VCaP (cell line): ENCODE data around the gene ARFGAP1.

Experiments used
- H3K27ac ChIP-seq: fragments of 450-650 bp; 2 replicates; pipeline ENCODE4 v1.5.1; 2017
- TF ChIP-seq, protein P1 (sequence below): fragments of 450-650 bp; conservative IDR thresholded peaks from 2 replicates; pipeline ENCODE4 v1.5.1; 2017; ENCODE audit warnings: mild to moderate bottlenecking, moderate library complexity

The ARFGAP1 gene

DNA sequence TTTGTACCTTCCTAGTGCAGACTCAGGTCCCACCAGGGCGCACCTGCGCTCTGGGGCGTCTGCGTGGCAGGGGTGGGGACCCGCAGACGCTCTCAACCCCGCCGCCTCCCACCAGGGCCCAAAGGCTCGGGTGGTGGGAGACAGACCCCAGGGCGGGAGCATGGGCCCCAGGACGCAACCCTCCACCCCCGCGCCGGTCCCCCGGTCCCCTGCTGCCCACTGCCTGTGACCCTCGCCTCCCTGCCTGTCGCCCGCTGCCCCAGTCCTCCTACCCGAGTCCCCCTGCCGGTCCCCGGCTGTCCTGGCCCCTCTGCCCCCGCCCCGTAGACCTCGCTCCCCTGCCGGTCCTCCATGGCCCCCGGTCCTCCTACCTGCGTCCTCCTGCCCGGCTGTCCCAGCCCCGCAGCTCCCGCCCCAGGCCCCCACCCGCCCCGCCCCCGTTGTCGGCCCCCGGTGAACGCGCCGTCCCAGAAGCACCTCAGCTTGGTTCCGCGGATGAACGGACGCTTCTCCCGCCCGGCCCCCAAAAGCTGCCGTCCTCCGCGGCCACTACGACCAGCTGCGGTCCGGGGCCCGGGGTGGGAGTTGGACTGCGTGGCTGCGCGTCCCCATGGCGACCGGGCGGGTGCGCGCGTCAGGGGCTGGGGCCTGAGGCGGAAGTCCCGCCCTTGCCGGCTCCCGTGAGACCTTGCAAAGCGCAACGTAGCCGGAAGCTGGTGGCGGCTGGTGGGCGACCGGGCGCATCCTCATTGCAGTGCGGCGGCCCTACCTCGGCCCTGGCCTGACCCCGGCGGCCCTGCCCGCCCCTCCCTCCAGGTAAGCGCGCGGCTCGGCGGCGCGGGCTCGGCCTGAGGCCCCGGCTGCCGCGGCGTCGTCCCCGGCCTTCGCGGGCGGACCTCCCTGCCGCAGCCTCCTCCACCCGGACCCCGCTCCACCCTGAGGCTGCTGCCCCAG, at the start of gene ARFGAP1:
ARFGAP1 (plus strand) TSS at position 709 of the 954 bp plus-strand sequence. CDS start 2,768 bp downstream, outside the sequence.
- peak within 1 kb of the TSS; percentile 83 for H3K27ac ChIP-seq
- TF ChIP-seq, protein P1, sequence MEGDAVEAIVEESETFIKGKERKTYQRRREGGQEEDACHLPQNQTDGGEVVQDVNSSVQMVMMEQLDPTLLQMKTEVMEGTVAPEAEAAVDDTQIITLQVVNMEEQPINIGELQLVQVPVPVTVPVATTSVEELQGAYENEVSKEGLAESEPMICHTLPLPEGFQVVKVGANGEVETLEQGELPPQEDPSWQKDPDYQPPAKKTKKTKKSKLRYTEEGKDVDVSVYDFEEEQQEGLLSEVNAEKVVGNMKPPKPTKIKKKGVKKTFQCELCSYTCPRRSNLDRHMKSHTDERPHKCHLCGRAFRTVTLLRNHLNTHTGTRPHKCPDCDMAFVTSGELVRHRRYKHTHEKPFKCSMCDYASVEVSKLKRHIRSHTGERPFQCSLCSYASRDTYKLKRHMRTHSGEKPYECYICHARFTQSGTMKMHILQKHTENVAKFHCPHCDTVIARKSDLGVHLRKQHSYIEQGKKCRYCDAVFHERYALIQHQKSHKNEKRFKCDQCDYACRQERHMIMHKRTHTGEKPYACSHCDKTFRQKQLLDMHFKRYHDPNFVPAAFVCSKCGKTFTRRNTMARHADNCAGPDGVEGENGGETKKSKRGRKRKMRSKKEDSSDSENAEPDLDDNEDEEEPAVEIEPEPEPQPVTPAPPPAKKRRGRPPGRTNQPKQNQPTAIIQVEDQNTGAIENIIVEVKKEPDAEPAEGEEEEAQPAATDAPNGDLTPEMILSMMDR, result no peak

DNA sequence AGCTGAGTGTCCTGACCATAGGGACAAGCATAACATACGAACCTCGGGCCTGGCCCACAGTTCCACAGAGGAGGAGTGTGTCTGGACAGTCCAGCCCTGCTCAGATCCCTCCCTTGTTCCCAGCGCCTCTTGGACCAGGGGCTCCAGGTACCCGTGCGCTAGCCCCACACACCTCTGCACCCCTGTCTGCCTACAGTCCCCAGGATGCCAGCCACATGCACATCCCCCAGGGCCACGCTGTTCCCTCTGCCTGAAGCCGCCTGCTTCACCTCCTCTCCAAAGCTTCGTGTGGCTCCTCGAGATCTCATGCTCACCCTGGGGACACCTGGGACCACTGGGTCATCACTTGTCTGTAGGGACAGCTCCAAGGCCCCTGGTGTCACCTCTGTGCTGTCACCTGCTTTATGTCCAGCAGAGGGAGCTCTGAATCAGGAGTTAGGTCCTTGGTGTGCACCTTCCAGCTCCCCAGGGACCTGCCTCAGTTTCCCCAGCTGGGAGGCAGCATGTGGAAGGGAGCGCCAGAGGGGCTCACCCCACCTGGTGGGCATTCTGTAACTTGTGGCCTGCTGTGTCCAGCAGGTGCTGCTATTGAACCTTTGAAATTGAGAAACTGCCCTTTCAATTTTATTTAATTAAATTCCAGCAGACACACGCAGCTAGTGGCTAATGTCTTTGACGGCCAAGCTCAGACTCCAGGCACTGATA, 49.3 kb upstream of the ARFGAP1 start:
- no peak overlapping the region for H3K27ac ChIP-seq
- TF ChIP-seq, protein P1, result peak; percentile 92

DNA sequence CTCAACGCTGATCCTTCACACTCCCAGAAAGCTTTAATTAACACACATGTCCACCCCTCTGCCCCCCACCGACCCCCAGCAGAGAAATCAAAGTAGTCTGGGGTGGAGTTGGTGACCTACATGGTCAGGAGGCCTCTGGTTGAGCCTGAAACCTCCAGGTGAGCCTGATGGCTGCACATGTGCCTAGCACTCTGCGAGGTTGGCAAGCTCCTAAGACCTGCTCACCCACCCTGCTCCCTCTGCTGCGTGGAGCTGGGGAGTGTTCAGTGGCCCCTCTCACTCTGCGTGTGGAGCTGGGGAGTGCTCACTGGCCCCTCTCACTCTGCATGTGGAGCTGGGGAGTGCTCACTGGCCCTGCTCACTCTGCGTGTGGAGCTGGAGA, 48.8 kb upstream of the ARFGAP1 start:
- H3K27ac ChIP-seq, result peak overlapping the region; percentile 71; the same call in 1 of the 2 replicates
- TF ChIP-seq, protein P1, result no peak

DNA sequence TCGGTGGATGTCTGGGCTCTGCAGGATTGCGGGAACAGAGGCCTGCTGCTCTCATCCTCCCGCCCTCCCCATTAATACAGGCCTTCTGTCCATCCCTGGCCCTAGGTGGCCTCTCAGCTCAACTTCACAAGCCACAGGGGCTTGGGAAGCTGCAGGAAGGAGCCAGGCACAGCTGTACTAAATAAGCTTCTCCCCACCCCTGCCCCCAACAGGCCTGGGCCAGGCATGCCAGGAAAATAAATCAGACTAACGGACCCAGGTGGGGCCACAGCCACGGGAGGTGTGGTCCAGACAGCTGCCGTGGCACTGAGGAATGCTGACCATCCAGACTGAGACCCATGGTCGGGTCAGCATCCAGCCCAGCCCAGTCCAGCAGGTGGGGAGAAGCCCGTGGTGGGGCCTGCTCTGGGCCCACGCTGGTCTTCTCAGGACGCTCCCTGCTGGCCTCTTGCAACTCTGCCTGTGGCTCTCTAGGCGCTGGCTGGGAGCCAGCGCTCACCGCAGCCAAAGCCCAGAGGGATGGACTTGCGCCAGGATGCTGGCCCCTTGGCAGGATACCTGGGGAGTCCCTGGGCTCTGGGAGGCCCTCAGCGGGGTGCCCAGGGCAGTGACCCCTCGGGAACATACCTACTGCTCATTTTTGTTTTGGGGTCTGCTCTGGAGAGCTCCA, 48.1 kb upstream of the ARFGAP1 start:
- H3K27ac ChIP-seq, result peak overlapping the region; percentile 71
- TF ChIP-seq, protein P1, result peak; percentile 71

DNA sequence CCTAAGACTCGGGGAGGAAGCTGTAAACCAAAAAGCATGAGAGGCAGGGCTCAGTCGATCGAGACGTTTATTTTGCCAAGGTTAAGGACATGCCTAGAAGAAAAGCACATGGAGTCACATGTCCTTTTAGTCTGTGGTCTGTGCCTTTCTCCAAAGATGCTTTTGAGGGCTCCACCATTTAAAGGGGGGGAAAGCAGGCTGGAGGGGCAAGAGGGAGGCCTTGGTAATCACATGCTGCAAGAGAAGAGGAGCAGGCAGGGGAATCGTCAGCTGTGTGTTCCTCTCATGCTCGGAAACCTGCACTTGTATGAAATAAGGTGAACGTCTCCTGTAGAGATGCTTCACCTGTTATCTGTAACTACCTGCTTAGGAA, 47.5 kb upstream of the ARFGAP1 start:
- peak overlapping the region; percentile 71 for H3K27ac ChIP-seq

DNA sequence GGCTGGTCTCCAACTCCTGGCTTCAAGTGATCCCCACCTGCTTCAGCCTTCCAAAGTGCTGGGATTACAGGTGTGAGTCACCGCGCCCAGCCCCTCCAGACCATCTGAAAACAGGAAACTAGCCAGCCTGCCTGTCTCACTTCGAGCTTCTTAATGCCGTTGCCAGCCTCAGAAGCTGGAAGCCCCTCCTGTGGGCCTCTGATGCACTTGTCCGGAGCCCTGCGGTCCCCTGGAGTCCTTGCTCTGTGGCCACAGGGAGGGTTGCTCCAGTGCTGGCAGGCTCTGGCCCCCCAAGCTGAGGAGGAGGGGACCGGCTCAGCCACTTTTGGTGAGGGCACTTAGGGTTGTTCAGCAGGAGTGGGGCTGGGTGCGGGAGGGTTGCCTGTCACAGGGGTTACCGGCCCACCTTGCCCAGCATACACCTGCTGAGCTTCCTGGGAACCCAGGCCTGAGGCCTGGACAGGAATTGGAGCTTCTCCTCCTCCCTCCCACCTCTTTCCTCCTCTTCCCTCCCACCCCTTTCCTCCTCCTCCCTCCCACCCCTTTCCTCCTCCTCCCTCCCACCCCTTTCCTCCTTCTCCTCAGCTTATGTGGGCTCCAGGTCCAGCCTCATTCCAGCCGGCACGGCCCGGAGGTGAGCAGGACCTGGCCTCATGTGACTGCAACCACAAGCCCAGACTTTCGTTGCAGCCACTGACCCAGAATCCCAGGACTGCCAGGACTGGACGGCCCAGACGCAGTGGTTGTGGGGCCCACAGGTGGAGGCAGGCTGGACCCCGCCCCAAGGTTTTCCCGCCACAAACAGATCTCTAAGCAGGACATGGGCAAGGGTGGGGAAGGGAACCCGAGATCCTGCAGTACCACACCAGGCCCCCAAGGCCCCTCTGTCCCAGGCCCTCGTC, 46.3 kb upstream of the ARFGAP1 start:
- peak overlapping the region; percentile 71; the same call in 1 of the 2 replicates for H3K27ac ChIP-seq
- TF ChIP-seq, protein P1, result no peak

More for the DNA sequence above, 47.5 kb upstream of the ARFGAP1 start:
- TF ChIP-seq, protein P1, result no peak
